H1 (cell line): Measurements from ENCODE around the gene FRAT2. TPM values are rescaled to one million over a fixed set of nuclear protein-coding genes. Genes with fewer than 3 reads are reported as not detected.

ENCODE experiments used
- CTCF ChIA-PET: fragments of 300-600 bp; sonication (Branson Sonifier 250); formaldehyde crosslinking; loops from one replicate; lab custom pipeline; 2021; ENCODE audit not compliant: partially characterized antibody; lab: Charles Lee
- POLR2A ChIA-PET: fragments of 300-600 bp; sonication (Branson Sonifier 250); formaldehyde crosslinking; loops from one replicate; lab custom pipeline; 2021; ENCODE audit warnings: inconsistent platforms; ENCODE audit not compliant: partially characterized antibody; lab: Charles Lee
- DNase-seq, 2 experiments: peaks; one replicate each; pipeline versions ENCODE4 v3.0.0 to v3.0.0-alpha.2; 2010 to 2022; ENCODE audit warnings: low spot score in 2 of 2, low read depth in 1 of 2, mixed read lengths in 1 of 2
- FAIRE-seq: peaks from 2 replicates; lab custom pipeline; 2011; peaks lifted over from hg19 to GRCh38; lab: Jason Lieb, UNC
- H2AFZ ChIP-seq: 2 replicates; pipeline ENCODE4 v1.8.1; 2012; ENCODE audit warnings: low read length, inconsistent platforms
- H2AK5ac ChIP-seq: 2 replicates; pipeline ENCODE4 v1.6.1; 2013; ENCODE audit warnings: low read depth, low read length
- H2BK120ac ChIP-seq: replicated peaks from 2 replicates; pipeline ENCODE3; 2013; ENCODE audit warnings: low read depth, low read length, inconsistent platforms
- H2BK12ac ChIP-seq: 2 replicates; pipeline ENCODE4 v1.6.1; 2013; ENCODE audit warnings: low read depth, low read length
- H2BK15ac ChIP-seq: 2 replicates; pipeline ENCODE4 v1.6.1; 2013; ENCODE audit warnings: low read length
- H2BK20ac ChIP-seq: 2 replicates; pipeline ENCODE4 v1.6.1; 2013; ENCODE audit warnings: low read length
- H2BK5ac ChIP-seq: 2 replicates; pipeline ENCODE4 v1.6.1; 2013; ENCODE audit warnings: low read depth, low read length
- H3K14ac ChIP-seq: 2 replicates; pipeline ENCODE4 v1.6.1; 2013; ENCODE audit warnings: inconsistent platforms; ENCODE audit not compliant: insufficient read length
- H3K18ac ChIP-seq: 2 replicates; pipeline ENCODE4 v1.6.1; 2013; ENCODE audit warnings: low read length; ENCODE audit errors: extremely low read depth
- H3K23ac ChIP-seq: 2 replicates; pipeline ENCODE4 v1.6.1; 2013; ENCODE audit warnings: inconsistent platforms; ENCODE audit not compliant: insufficient read length
- H3K23me2 ChIP-seq: 2 replicates; pipeline ENCODE4 v1.6.1; 2013; ENCODE audit warnings: low read depth, low read length
- H3K27ac ChIP-seq: 2 replicates; pipeline ENCODE4 v1.6.1; 2011; ENCODE audit warnings: low read depth, low read length, inconsistent platforms
- H3K27me3 ChIP-seq, 4 experiments: replicated peaks in 1 of 4; 1 replicate in 1 of 4; 2 replicates in 3 of 4; pipeline versions ENCODE4 v1.6.1 to v1.8.1; 2011 to 2013; ENCODE audit warnings: low read length in 3 of 4, mild to moderate bottlenecking in 3 of 4, inconsistent platforms in 2 of 4, mixed read lengths in 2 of 4, moderate library complexity in 1 of 4; ENCODE audit not compliant: control insufficient read depth in 3 of 4, insufficient read depth in 3 of 4; ENCODE audit errors: extremely low read depth in 1 of 4
- H3K36me3 ChIP-seq, 4 experiments: 2 replicates each; pipeline versions ENCODE4 v1.6.1 to v1.8.1; 2011 to 2013; ENCODE audit warnings: mild to moderate bottlenecking in 4 of 4, low read length in 3 of 4, moderate library complexity in 2 of 4, control low read depth in 1 of 4, inconsistent platforms in 1 of 4; ENCODE audit not compliant: insufficient read depth in 4 of 4, control insufficient read depth in 2 of 4
- H3K4ac ChIP-seq: replicated peaks from 2 replicates; pipeline ENCODE3; 2013; ENCODE audit warnings: low read length, low read depth, mixed read lengths, inconsistent platforms; ENCODE audit not compliant: insufficient read length
- H3K4me1 ChIP-seq, 4 experiments: replicated peaks in 1 of 4; 1 replicate in 1 of 4; 2 replicates in 3 of 4; pipeline versions ENCODE4 v1.6.1 to v1.8.1; 2011 to 2013; ENCODE audit warnings: low read length in 3 of 4, inconsistent platforms in 2 of 4, mixed read lengths in 1 of 4; ENCODE audit not compliant: insufficient read depth in 4 of 4, control insufficient read depth in 3 of 4
- H3K4me2 ChIP-seq, 2 experiments: 2 replicates each; pipeline versions ENCODE4 v1.6.1 to v1.8.1; 2011 to 2013; ENCODE audit warnings: low read depth in 2 of 2, low read length in 2 of 2, control low read depth in 1 of 2, inconsistent platforms in 1 of 2, mild to moderate bottlenecking in 1 of 2; ENCODE audit not compliant: insufficient read depth in 1 of 2
- H3K4me3 ChIP-seq, 4 experiments: fragments of 200-600, 300-600 bp in 1 of 4; sonication (generic), shearing (Covaris generic), sonication (Bioruptor Twin) in 1 of 4; 2 replicates each; pipeline versions ENCODE4 v1.5.1 to v1.8.1; 2011 to 2016; ENCODE audit warnings: low read length in 4 of 4, low read depth in 3 of 4, control low read depth in 2 of 4, inconsistent platforms in 2 of 4, mild to moderate bottlenecking in 2 of 4, mixed read lengths in 1 of 4, moderate library complexity in 1 of 4; ENCODE audit not compliant: insufficient read depth in 2 of 4; ENCODE audit errors: extremely low read depth in 1 of 4
- H3K56ac ChIP-seq: replicated peaks from 2 replicates; pipeline ENCODE3; 2013; ENCODE audit warnings: low read depth, mild to moderate bottlenecking, mixed read lengths, low read length, inconsistent platforms; ENCODE audit not compliant: insufficient read length
- H3K79me1 ChIP-seq: 2 replicates; pipeline ENCODE4 v1.6.1; 2013; ENCODE audit warnings: low read depth, low read length, control low read depth
- H3K79me2 ChIP-seq, 2 experiments: 2 replicates each; pipeline versions ENCODE4 v1.6.1 to v1.8.1; 2012 to 2013; ENCODE audit warnings: low read length in 2 of 2, mild to moderate bottlenecking in 2 of 2, inconsistent platforms in 1 of 2; ENCODE audit not compliant: insufficient read depth in 2 of 2, control insufficient read depth in 1 of 2
- H3K9ac ChIP-seq, 4 experiments: replicated peaks in 1 of 4; 1 replicate in 1 of 4; 2 replicates in 3 of 4; pipeline versions ENCODE4 v1.6.1 to v1.8.1; 2011 to 2013; ENCODE audit warnings: low read depth in 3 of 4, low read length in 3 of 4, control low read depth in 2 of 4, mild to moderate bottlenecking in 2 of 4, moderate library complexity in 2 of 4, inconsistent platforms in 1 of 4; ENCODE audit errors: extremely low read depth in 1 of 4
- H3K9me3 ChIP-seq, 2 experiments: 2 replicates each; pipeline versions ENCODE4 v1.6.1 to v1.8.1; 2012 to 2013; ENCODE audit warnings: mild to moderate bottlenecking in 2 of 2, moderate library complexity in 2 of 2, control low read depth in 1 of 2, inconsistent platforms in 1 of 2, low read depth in 1 of 2, low read length in 1 of 2, mixed read lengths in 1 of 2; ENCODE audit not compliant: insufficient read depth in 2 of 2
- H4K20me1 ChIP-seq, 2 experiments: replicated peaks in 1 of 2; 2 replicates each; pipeline versions ENCODE3 to v1.8.1; 2011 to 2013; ENCODE audit warnings: inconsistent platforms in 2 of 2, low read length in 2 of 2, mild to moderate bottlenecking in 1 of 2; ENCODE audit not compliant: insufficient read depth in 2 of 2, control insufficient read depth in 1 of 2
- H4K5ac ChIP-seq: 2 replicates; pipeline ENCODE4 v1.6.1; 2013; ENCODE audit warnings: low read length, low read depth, mixed read lengths, inconsistent platforms; ENCODE audit not compliant: insufficient read length
- H4K8ac ChIP-seq: 2 replicates; pipeline ENCODE4 v1.8.0; 2013; ENCODE audit warnings: mild to moderate bottlenecking, moderate library complexity, low read length, inconsistent platforms; ENCODE audit not compliant: insufficient read depth; ENCODE audit errors: extremely low read depth
- H4K91ac ChIP-seq: replicated peaks from 2 replicates; pipeline ENCODE3; 2013; ENCODE audit warnings: low read length, mixed read lengths, inconsistent platforms; ENCODE audit not compliant: insufficient read length
- ATF2 ChIP-seq: IDR thresholded peaks from 2 replicates; pipeline ENCODE4 v1.6.1; 2012; ENCODE audit warnings: low read length, inconsistent platforms
- CREB1 ChIP-seq: IDR thresholded peaks from 2 replicates; pipeline ENCODE4 v1.6.1; 2012; ENCODE audit warnings: inconsistent platforms
- CTBP2 ChIP-seq: IDR thresholded peaks from 2 replicates; pipeline ENCODE4 v1.7.0; 2011; ENCODE audit warnings: borderline replicate concordance, mild to moderate bottlenecking, moderate library complexity, mixed read lengths, low read length; ENCODE audit not compliant: insufficient read depth, insufficient read length
- EZH2 ChIP-seq: fragments of 200-600 bp; sonication (generic); IDR thresholded peaks from 2 replicates; pipeline ENCODE4 v1.7.1; 2012; ENCODE audit warnings: low read depth, mild to moderate bottlenecking, moderate library complexity, low read length, inconsistent platforms; ENCODE audit not compliant: severe bottlenecking
- KDM4A ChIP-seq: IDR thresholded peaks from one replicate; pipeline ENCODE4 v1.7.1; 2012; ENCODE audit warnings: low read depth, mild to moderate bottlenecking, moderate library complexity, low read length, inconsistent platforms; ENCODE audit not compliant: severe bottlenecking
- NRF1 ChIP-seq: IDR thresholded peaks from 2 replicates; pipeline ENCODE4 v1.6.1; 2011; ENCODE audit warnings: mild to moderate bottlenecking, low read depth, low read length, improper control_type of control experiment
- PHF8 ChIP-seq: fragments of 200-600 bp; sonication (generic); conservative IDR thresholded peaks from 2 replicates; pipeline ENCODE4 v1.7.1; 2012; ENCODE audit warnings: low read depth, mild to moderate bottlenecking, inconsistent platforms, low read length, moderate library complexity
- POLR2AphosphoS5 ChIP-seq: IDR thresholded peaks from 2 replicates; pipeline ENCODE4 v1.6.1; 2011; ENCODE audit warnings: low read depth, low read length
- SAP30 ChIP-seq: fragments of 300-600 bp; sonication (generic); IDR thresholded peaks from 2 replicates; pipeline ENCODE4 v1.7.1; 2012; ENCODE audit warnings: low read length, moderate library complexity, mild to moderate bottlenecking, inconsistent platforms; ENCODE audit not compliant: insufficient read depth, insufficient replicate concordance
- SP2 ChIP-seq: IDR thresholded peaks from 2 replicates; pipeline ENCODE4 v1.6.1; 2012; ENCODE audit warnings: mild to moderate bottlenecking, low read length, inconsistent platforms
- TBP ChIP-seq: IDR thresholded peaks from 2 replicates; pipeline ENCODE4 v1.6.1; 2011; ENCODE audit warnings: low read depth, low read length, improper control_type of control experiment
- WGBS, 2 experiments: shearing (Covaris generic) in 1 of 2; methylation state at CpG; one replicate each; pipeline versions ENCODE4 v1.1.6 to v1.1.7; 2013 to 2015; ENCODE audit warnings: low lambda C conversion rate in 2 of 2, mixed read lengths in 2 of 2, inconsistent platforms in 1 of 2, low coverage in 1 of 2, missing lambda C conversion rate in 1 of 2; ENCODE audit not compliant: insufficient replicate concordance in 2 of 2, insufficient coverage in 1 of 2, insufficient read length in 1 of 2; ENCODE audit errors: extremely low coverage in 1 of 2, missing lambda C conversion rate in 1 of 2; 5-methylcytosine and 5-hydroxymethylcytosine counted together
- polyA plus RNA-seq, 7 experiments: library from polyadenylated mRNA; depleted of rRNA in 3 of 7; stranded (reverse) in 5 of 7; unstranded in 2 of 7; fragments of >200 nt in 5 of 7; fragments of 200-250 nt in 2 of 7; gene quantifications; 1 replicate in 5 of 7; 2 replicates in 1 of 7; 4 replicates in 1 of 7; pipeline versions ENCODE4 v1.2.1 to v1.2.3, GENCODE V29; 2011 to 2013; ENCODE audit warnings: missing spikeins in 2 of 7, mixed read lengths in 2 of 7
- total RNA-seq: library from RNA; stranded (reverse); fragmentation: NEBNext Ultra II Directional; extraction: Animal tissue kit (Norgen Biotek cat#: 25700); gene quantifications from 2 replicates; pipeline ENCODE4 v1.2.1, GENCODE V29; 2021

The FRAT2 gene
- total and polyA plus RNA-seq, 2 of the 8 experiments (the other 6 are each of a cell fraction or from before 2014, with no cell fraction given), result 47.4 to 83.0 TPM

- POLR2A ChIA-PET, result interaction anchor here (0.8 to 1.5 kb wide), 11 partner anchors 9 to 77 kb away, joined by 3 to 7 read pairs (median 4); partner anchors contain the start of genes FRAT1 and RRP12
- no peak overlapping the region for H4K91ac ChIP-seq
- no peaks in the 10 kb centered on the region for H3K79me1 ChIP-seq
- H3K23ac ChIP-seq, result no peak overlapping the region
- no peak overlapping the region for H3K18ac ChIP-seq
- no peak overlapping the region for H4K8ac ChIP-seq
- H2BK15ac ChIP-seq, result no peak overlapping the region
- FAIRE-seq (no peak), DNase-seq (no peak)
- no peak overlapping the region for H4K5ac ChIP-seq
- no peak overlapping the region for H2AFZ ChIP-seq
- H4K20me1 ChIP-seq, result peaks cover 0 to 3% of the 10 kb centered on the region in 2 experiments
- H3K9ac ChIP-seq, result no peak overlapping the region
- H3K56ac ChIP-seq, result no peak overlapping the region
- WGBS, 2 experiments, result 96% methylated on average over 6 of the region's 6 CpGs; no CpG with 5 or more reads in 1 of the 2 experiments
- H2BK5ac ChIP-seq, result no peak overlapping the region
- no peak overlapping the region for H2BK120ac ChIP-seq
- H2AK5ac ChIP-seq, result no peak overlapping the region
- H3K9me3 ChIP-seq, result no peaks in the 10 kb centered on the region
- H3K23me2 ChIP-seq, result no peaks in the 10 kb centered on the region
- H3K4me2 ChIP-seq, result no peak overlapping the region
- H3K79me2 ChIP-seq, result no peaks in the 10 kb centered on the region
- H3K4me3 ChIP-seq, result no peak overlapping the region
- H3K27me3 ChIP-seq, result no peaks in the 10 kb centered on the region
- TF ChIP-seq POLR2AphosphoS5 (no peak), SP2 (no peak), EZH2 (no peak), NRF1 (no peak), CTBP2 (no peak), TBP (no peak), CREB1 (no peak), KDM4A (no peak), SAP30 (no peak), PHF8 (no peak), ATF2 (no peak)
- no peak overlapping the region for H3K14ac ChIP-seq
- no peak overlapping the region for H3K27ac ChIP-seq
- CTCF ChIA-PET, result interaction anchor here (0.8 to 7.2 kb wide), 24 partner anchors 10 to 284 kb away, joined by 3 to 45 read pairs (median 4); partner anchors contain the start of gene ARHGAP19
- peaks cover 0 to 3% (median 1%) of the 10 kb centered on the region in 4 experiments; a peak in 3 of 7 replicates for H3K4me1 ChIP-seq
- no peak overlapping the region for H2BK12ac ChIP-seq
- no peak overlapping the region for H3K4ac ChIP-seq
- H2BK20ac ChIP-seq, result no peak overlapping the region
- H3K36me3 ChIP-seq, result peaks cover 4 to 23% (median 19%) of the 10 kb centered on the region in 4 experiments; a peak in 7 of 8 replicates
Measured at GRCh38 chr10:97356318-97356914, 21.9 kb upstream of the FRAT2 start.
